ENCODE measurements around the gene POLG. TPM values are rescaled to one million over a fixed set of nuclear protein-coding genes. Genes with fewer than 3 reads are reported as not detected.

Gene POLG
- total RNA-seq, 1 experiment from 2014 or later: 63.1 TPM

DNA sequence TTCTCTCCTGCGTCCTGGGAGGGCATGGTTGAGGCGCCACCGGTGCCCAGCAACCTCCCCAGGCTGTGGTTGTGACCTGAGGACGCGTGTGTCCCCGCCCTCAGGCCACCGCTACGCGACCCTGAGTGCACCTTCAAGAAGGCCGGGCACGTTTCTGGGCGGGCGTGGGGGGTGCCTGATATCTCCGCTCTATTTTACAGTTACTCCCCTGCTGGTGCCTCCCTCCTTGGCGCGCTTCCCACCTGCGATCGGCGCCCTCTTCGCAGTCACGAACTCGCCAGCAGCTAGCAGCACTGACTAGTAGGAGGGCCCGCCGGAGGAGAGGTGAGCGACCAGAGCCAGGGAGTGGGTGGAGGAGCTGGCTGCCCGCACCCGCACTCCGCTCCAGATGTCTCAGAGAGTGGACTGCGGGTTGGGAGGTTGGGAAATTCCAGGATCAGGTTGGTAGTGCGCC, 43.2 kb upstream of the POLG start:
- no peaks in the 10 kb centered on the region for H3K9me3 Mint-ChIP-seq (ENCODE audit: unreplicated experiment)

DNA sequence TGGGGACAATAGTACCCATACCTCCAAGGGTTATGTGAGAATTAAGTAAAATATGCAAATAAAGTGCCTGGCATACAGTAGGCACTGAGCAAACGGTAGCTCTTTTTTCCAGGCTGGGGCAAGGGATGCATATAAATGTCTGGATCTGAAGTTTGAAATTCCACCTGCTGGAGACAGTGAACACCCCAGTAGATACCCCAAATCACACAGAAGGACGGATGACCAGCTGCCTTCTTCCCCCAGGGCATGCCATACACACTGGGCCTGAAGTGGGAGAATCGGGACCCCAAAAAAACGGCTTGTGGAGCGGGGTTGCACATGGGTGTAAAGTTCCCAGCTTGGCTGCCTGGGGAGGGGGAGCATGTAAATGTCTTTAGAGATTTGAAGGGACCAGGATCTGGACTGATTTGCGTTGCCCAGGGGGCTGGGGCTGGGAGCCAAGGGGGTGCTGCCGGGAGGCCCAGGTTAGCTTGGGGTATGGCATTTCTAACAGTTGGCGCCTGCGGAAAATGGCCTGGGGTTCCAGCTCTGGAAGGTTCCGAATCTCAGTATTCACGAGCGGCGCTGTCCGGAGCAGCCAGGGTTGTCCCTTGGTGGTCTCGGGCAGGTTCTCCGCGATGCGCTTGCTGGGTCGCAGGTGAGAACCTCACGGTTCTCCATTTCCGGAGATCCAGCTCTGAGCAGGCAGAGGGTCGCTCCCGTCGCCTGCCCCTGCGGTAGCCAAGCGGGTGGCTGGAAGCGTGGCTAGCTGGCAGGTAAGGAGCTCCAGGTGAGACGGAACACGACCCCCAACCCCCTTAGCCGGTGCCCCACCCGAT, 42.6 kb upstream of the POLG start:
- no peaks in the 10 kb centered on the region for H3K36me3 ChIP-seq (ENCODE audit: control insufficient read depth, insufficient read depth, low read length)
- no peak overlapping the region for H3K4me3 ChIP-seq (ENCODE audit: low read depth, low read length)
- Mint-ChIP-seq H3K4me1 (ENCODE audit: low read depth, unreplicated experiment) (no peaks in the 10 kb centered on the region), H3K36me3 (ENCODE audit: insufficient read depth, unreplicated experiment) (no peaks in the 10 kb centered on the region), H3K27ac (ENCODE audit: unreplicated experiment) (no peak overlapping the region), H3K4me3 (ENCODE audit: unreplicated experiment) (no peak overlapping the region), H3K27me3 (ENCODE audit: insufficient read depth, unreplicated experiment) (peaks cover 15% of the 10 kb centered on the region), H3K9me3 (ENCODE audit: unreplicated experiment) (no peaks in the 10 kb centered on the region)
- intact Hi-C loops (cut with micrococcal nuclease; ENCODE audit: unreplicated experiment): no loop called here
- no peaks in the 10 kb centered on the region for H3K9me3 ChIP-seq
- H3K4me1 ChIP-seq: no peaks in the 10 kb centered on the region
- BruUV-seq (replicated peaks): no TSS peak
- no peaks in the 10 kb centered on the region; the same call in 1 of the 2 replicates for H3K27me3 ChIP-seq (replicated peaks; ENCODE audit: control insufficient read depth, insufficient read depth, low read length)
- DNase-seq: no peak
- no peak for TF ChIP-seq CTCF (IDR thresholded peaks at IDR 0.05; ENCODE audit: insufficient read depth in 1 of 2, low read depth in 1 of 2, low read length in 1 of 2, severe bottlenecking in 1 of 2, unreplicated experiment in 1 of 2)
- ChIA-PET POLR2A (no interaction called here), CTCF (interaction anchor here (0.7 kb wide), 1 partner anchor 18 kb away, joined by 3 read pairs; no protein-coding TSS in a partner anchor)

More for the DNA sequence above, 43.2 kb upstream of the POLG start:
- intact Hi-C loops (cut with micrococcal nuclease; ENCODE audit: unreplicated experiment): no loop called here
- H3K4me3 Mint-ChIP-seq (ENCODE audit: unreplicated experiment): peak overlapping the region; percentile 42
- H3K27ac Mint-ChIP-seq (ENCODE audit: unreplicated experiment): peak overlapping the region; percentile 32
- TF ChIP-seq CTCF (IDR thresholded peaks at IDR 0.05; ENCODE audit: insufficient read depth in 1 of 2, low read depth in 1 of 2, low read length in 1 of 2, severe bottlenecking in 1 of 2, unreplicated experiment in 1 of 2): no peak
- Histone ChIP-seq H3K36me3 (ENCODE audit: control insufficient read depth, insufficient read depth, low read length) (no peaks in the 10 kb centered on the region), H3K4me1 (no peaks in the 10 kb centered on the region), H3K27me3 (replicated peaks; ENCODE audit: control insufficient read depth, insufficient read depth, low read length) (no peaks in the 10 kb centered on the region; the same call in 1 of the 2 replicates), H3K4me3 (ENCODE audit: low read depth, low read length) (no peak overlapping the region), H3K9me3 (no peaks in the 10 kb centered on the region)
- CTCF ChIA-PET: interaction anchor here (0.7 kb wide), 1 partner anchor 19 kb away, joined by 3 read pairs; no protein-coding TSS in a partner anchor
- POLR2A ChIA-PET: no interaction called here
- H3K4me1 Mint-ChIP-seq (ENCODE audit: low read depth, unreplicated experiment): no peaks in the 10 kb centered on the region
- no peaks in the 10 kb centered on the region for H3K36me3 Mint-ChIP-seq (ENCODE audit: insufficient read depth, unreplicated experiment)
- DNase-seq: no peak
- peaks cover 15% of the 10 kb centered on the region for H3K27me3 Mint-ChIP-seq (ENCODE audit: insufficient read depth, unreplicated experiment)
- no TSS peak for BruUV-seq (replicated peaks)

DNA sequence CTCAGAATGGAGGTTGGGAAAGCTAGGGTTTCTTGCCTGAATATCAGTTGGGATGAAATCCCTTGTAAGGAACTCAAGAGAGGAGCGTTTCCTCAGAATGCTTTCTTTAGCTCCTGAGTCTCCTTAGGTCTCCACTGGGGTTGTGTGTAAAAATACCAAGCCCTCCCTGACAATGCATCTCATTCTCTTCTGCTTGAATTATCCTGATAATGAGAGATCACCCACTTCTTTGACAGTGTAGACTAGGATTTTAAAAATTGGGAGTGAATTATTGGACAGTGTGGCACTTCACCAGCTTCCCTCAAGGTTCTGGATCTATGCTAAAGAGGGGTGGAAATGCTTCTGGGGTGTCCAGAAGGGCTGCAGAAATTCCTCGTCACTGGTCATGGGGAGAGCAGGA, 41.8 kb upstream of the POLG start:
- Mint-ChIP-seq H3K27me3 (ENCODE audit: insufficient read depth, unreplicated experiment) (peaks cover 11% of the 10 kb centered on the region), H3K4me3 (ENCODE audit: unreplicated experiment) (no peak overlapping the region), H3K36me3 (ENCODE audit: insufficient read depth, unreplicated experiment) (no peaks in the 10 kb centered on the region), H3K9me3 (ENCODE audit: unreplicated experiment) (no peaks in the 10 kb centered on the region), H3K4me1 (ENCODE audit: low read depth, unreplicated experiment) (no peaks in the 10 kb centered on the region), H3K27ac (ENCODE audit: unreplicated experiment) (no peak overlapping the region)
- H3K4me3 ChIP-seq (ENCODE audit: low read depth, low read length): no peak overlapping the region
- TF ChIP-seq CTCF (IDR thresholded peaks at IDR 0.05; ENCODE audit: insufficient read depth in 1 of 2, low read depth in 1 of 2, low read length in 1 of 2, severe bottlenecking in 1 of 2, unreplicated experiment in 1 of 2): no peak
- intact Hi-C loops (cut with micrococcal nuclease; ENCODE audit: unreplicated experiment): no loop called here
- DNase-seq: no peak
- H3K27me3 ChIP-seq (replicated peaks; ENCODE audit: control insufficient read depth, insufficient read depth, low read length): no peaks in the 10 kb centered on the region; the same call in 1 of the 2 replicates
- ChIA-PET CTCF (no interaction called here), POLR2A (interaction anchor here (0.6 kb wide), 1 partner anchor 52 kb away, joined by 5 read pairs; no protein-coding TSS in a partner anchor)
- BruUV-seq (replicated peaks): no TSS peak
- H3K4me1 ChIP-seq: no peaks in the 10 kb centered on the region
- H3K9me3 ChIP-seq: no peaks in the 10 kb centered on the region
- H3K36me3 ChIP-seq (ENCODE audit: control insufficient read depth, insufficient read depth, low read length): no peaks in the 10 kb centered on the region

Data from Caco-2 (cell line).